ENCODE data around the gene C1orf105. TPM values are rescaled to one million over a fixed set of nuclear protein-coding genes. Genes with fewer than 3 reads are reported as not detected.

The C1orf105 gene
- total and polyA plus RNA-seq, 2 of the 8 experiments (the other 6 are each of a cell fraction or from before 2014, with no cell fraction given), result not detected

GRCh38 chr1:172499636-172500141, 79.2 kb downstream of the C1orf105 start:
- no peak overlapping the region for H3K23ac ChIP-seq (ENCODE audit: insufficient read length)
- H2BK12ac ChIP-seq (ENCODE audit: low read depth, low read length), result no peak overlapping the region
- FAIRE-seq (no peak), DNase-seq (ENCODE audit: low read depth in 1 of 2, low spot score in 2 of 2) (no peak)
- no peak overlapping the region for H3K27ac ChIP-seq (ENCODE audit: low read depth, low read length)
- no peaks in the 10 kb centered on the region for H3K9me3 ChIP-seq (ENCODE audit: insufficient read depth in 2 of 2, low read depth in 1 of 2, low read length in 1 of 2)
- no peak overlapping the region for H3K4me3 ChIP-seq (ENCODE audit: extremely low read depth in 1 of 4, insufficient read depth in 2 of 4, low read depth in 3 of 4, low read length in 4 of 4)
- H4K20me1 ChIP-seq (replicated peaks in 1 of 2; ENCODE audit: control insufficient read depth in 1 of 2, insufficient read depth in 2 of 2, low read length in 2 of 2), result no peaks in the 10 kb centered on the region
- no peaks in the 10 kb centered on the region for H3K27me3 ChIP-seq (replicated peaks in 1 of 4; ENCODE audit: control insufficient read depth in 3 of 4, extremely low read depth in 1 of 4, insufficient read depth in 3 of 4, low read length in 3 of 4)
- 79% methylated on average over 3 of the region's 3 CpGs; no CpG with 5 or more reads in 1 of the 2 experiments for WGBS, 2 experiments (ENCODE audit: extremely low coverage in 1 of 2, insufficient coverage in 1 of 2, insufficient read length in 1 of 2, insufficient replicate concordance in 2 of 2, low coverage in 1 of 2, low lambda C conversion rate in 2 of 2, missing lambda C conversion rate in 1 of 2)
- no peak overlapping the region for H3K18ac ChIP-seq (ENCODE audit: extremely low read depth, low read length)
- H3K56ac ChIP-seq (replicated peaks; ENCODE audit: insufficient read length, low read depth, low read length), result no peak overlapping the region
- no peak overlapping the region for H2BK15ac ChIP-seq (ENCODE audit: low read length)
- ChIA-PET CTCF (ENCODE audit: partially characterized antibody) (interaction anchor here (1.0 to 2.0 kb wide), 4 partner anchors 20 to 183 kb away, joined by 3 to 5 read pairs (median 3); no protein-coding TSS in a partner anchor), POLR2A (ENCODE audit: partially characterized antibody) (no interaction called here)
- 0 out of 2 replicates have a peak overlapping the region, but pooled peaks have one; percentile 19 for H2AFZ ChIP-seq (ENCODE audit: low read length)
- H3K4ac ChIP-seq (replicated peaks; ENCODE audit: insufficient read length, low read depth, low read length), result no peak overlapping the region
- no peak overlapping the region for H2BK20ac ChIP-seq (ENCODE audit: low read length)
- no peaks in the 10 kb centered on the region for H3K79me2 ChIP-seq (ENCODE audit: control insufficient read depth in 1 of 2, insufficient read depth in 2 of 2, low read length in 2 of 2)
- no peak overlapping the region for H3K14ac ChIP-seq (ENCODE audit: insufficient read length)
- H3K9ac ChIP-seq (replicated peaks in 1 of 4; ENCODE audit: extremely low read depth in 1 of 4, low read depth in 3 of 4, low read length in 3 of 4), result no peak overlapping the region
- no peak overlapping the region for H3K4me2 ChIP-seq (ENCODE audit: insufficient read depth in 1 of 2, low read depth in 2 of 2, low read length in 2 of 2)
- no peak overlapping the region for H4K8ac ChIP-seq (ENCODE audit: extremely low read depth, insufficient read depth, low read length)
- no peak overlapping the region for H4K91ac ChIP-seq (replicated peaks; ENCODE audit: insufficient read length, low read length)
- H3K23me2 ChIP-seq (ENCODE audit: low read depth, low read length), result no peaks in the 10 kb centered on the region
- no peak overlapping the region for H4K5ac ChIP-seq (ENCODE audit: insufficient read length, low read depth, low read length)
- H3K36me3 ChIP-seq (ENCODE audit: control insufficient read depth in 2 of 4, insufficient read depth in 4 of 4, low read length in 3 of 4), result no peaks in the 10 kb centered on the region
- TF ChIP-seq SIX5 (IDR thresholded peaks at IDR 0.05; ENCODE audit: low read depth, low read length), result no peak
- TF ChIP-seq SP4 (IDR thresholded peaks at IDR 0.05; ENCODE audit: low read length), result no peak
- no peak for TF ChIP-seq ASH2L (IDR thresholded peaks at IDR 0.05; ENCODE audit: low read length)
- H2BK120ac ChIP-seq (replicated peaks; ENCODE audit: low read depth, low read length), result no peak overlapping the region
- no peak overlapping the region for H2BK5ac ChIP-seq (ENCODE audit: low read depth, low read length)
- no peaks in the 10 kb centered on the region for H3K79me1 ChIP-seq (ENCODE audit: low read depth, low read length)
- no peaks in the 10 kb centered on the region; a peak in 2 of 7 replicates for H3K4me1 ChIP-seq (replicated peaks in 1 of 4; ENCODE audit: control insufficient read depth in 3 of 4, insufficient read depth in 4 of 4, low read length in 3 of 4)
- H2AK5ac ChIP-seq (ENCODE audit: low read depth, low read length), result no peak overlapping the region
